Esophagus muscularis mucosa (tissue), 4 donors: ENCODE data around the gene SMIM1. TPM values are rescaled to one million over a fixed set of nuclear protein-coding genes. Genes with fewer than 3 reads are reported as not detected.

Experiments
- DNase-seq: peaks from one replicate; pipeline ENCODE4 v3.0.0-alpha.2; 2017; ENCODE audit errors: extremely low spot score
- H3K27ac ChIP-seq, 4 donors: fragments of 200-600 bp; sonication (generic); replicated peaks in 1 of 4; 1 replicate in 3 of 4; 2 replicates in 1 of 4; pipeline ENCODE4 v1.5.1; 2016 to 2019; ENCODE audit warnings: mild to moderate bottlenecking in 1 of 4
- H3K27me3 ChIP-seq, 4 donors: fragments of 200-600 bp; sonication (generic); one replicate each; pipeline versions ENCODE4 v1.5.1 to v1.6.0; 2016 to 2019
- H3K36me3 ChIP-seq, 4 donors: fragments of 200-600 bp; sonication (generic); one replicate each; pipeline ENCODE4 v1.5.1; 2016 to 2019
- H3K4me1 ChIP-seq, 4 donors: fragments of 200-600 bp; sonication (generic); one replicate each; pipeline ENCODE4 v1.5.1; 2016 to 2019
- H3K4me3 ChIP-seq, 4 donors: fragments of 200-600 bp; sonication (generic); 1 replicate in 2 of 4; 2 replicates in 2 of 4; pipeline ENCODE4 v1.5.1; 2016 to 2019; ENCODE audit warnings: mild to moderate bottlenecking in 4 of 4, moderate library complexity in 1 of 4
- H3K9me3 ChIP-seq, 4 donors: fragments of 200-600 bp; sonication (generic); 1 replicate in 3 of 4; 2 replicates in 1 of 4; pipeline ENCODE4 v1.5.1; 2016 to 2019
- CTCF ChIP-seq, 3 experiments: fragments of 200-600 bp in 2 of 3; fragments of 450-650 bp in 1 of 3; sonication (generic) in 2 of 3; IDR thresholded peaks; one replicate each; pipeline ENCODE4 v1.5.1; 2017 to 2019; ENCODE audit warnings: antibody characterized with exemption in 3 of 3, mild to moderate bottlenecking in 2 of 3, moderate library complexity in 1 of 3
- EP300 ChIP-seq: sonication (generic); formaldehyde crosslinking; IDR thresholded peaks from one replicate; pipeline ENCODE4 v1.6.1; 2017; ENCODE audit warnings: antibody characterized with exemption
- POLR2A ChIP-seq: fragments of 450-650 bp; IDR thresholded peaks from one replicate; pipeline ENCODE4 v1.6.1; 2017; ENCODE audit warnings: antibody characterized with exemption, moderate library complexity, mild to moderate bottlenecking, low read depth
- POLR2AphosphoS5 ChIP-seq, 2 donors: sonication (generic); formaldehyde crosslinking; IDR thresholded peaks; one replicate each; pipeline ENCODE4 v1.6.1; 2017; ENCODE audit warnings: antibody characterized with exemption in 2 of 2
- WGBS: methylation state at CpG from one replicate; pipeline ENCODE4 v1.1.5; 2018; 5-methylcytosine and 5-hydroxymethylcytosine counted together
- intact Hi-C: fragments of 100-400 bp; cut with DNase I; formaldehyde crosslinking; loops from one replicate; pipeline ENCODE4 v1.15.1; 2023
- small RNA-seq, 3 donors: library from RNA; depleted of rRNA; stranded (forward); fragments of <200 nt; gene quantifications; one replicate each; pipeline ENCODE3, GENCODE V24; 2016
- total RNA-seq, 4 donors: library from RNA; depleted of rRNA; stranded (reverse); fragments of >200 nt; gene quantifications; one replicate each; pipeline versions ENCODE4 v1.1.0 to v1.2.1, GENCODE V29; 2016

SMIM1 gene
- total RNA-seq, 4 donors from 2014 or later: 10.5 to 16.3 (median 13.3) TPM

- no peaks in the 10 kb centered on the region for H3K4me1 ChIP-seq
- no peak for TF ChIP-seq POLR2AphosphoS5 (IDR thresholded peaks at IDR 0.05)
- H3K9me3 ChIP-seq: no peaks in the 10 kb centered on the region
- no peak overlapping the region for H3K4me3 ChIP-seq
- no peaks in the 10 kb centered on the region for H3K27me3 ChIP-seq
- 91% methylated on average over 15 of the region's 15 CpGs for WGBS
- intact Hi-C loops: no loop called here
- H3K36me3 ChIP-seq: peaks cover 43 to 100% (median 83%) of the 10 kb centered on the region in 4 donors
- H3K27ac ChIP-seq: no peak overlapping the region
- no peak for DNase-seq
Observed at GRCh38 chr1:3821908-3822307, 49.4 kb downstream of the SMIM1 start.

GRCh38 chr1:3822421-3822820 lies 49.9 kb downstream of the SMIM1 start:
- H3K4me1 ChIP-seq: no peaks in the 10 kb centered on the region
- no peaks in the 10 kb centered on the region for H3K9me3 ChIP-seq
- H3K36me3 ChIP-seq: peaks cover 43 to 100% (median 87%) of the 10 kb centered on the region in 4 donors
- intact Hi-C loops: no loop called here
- H3K27ac ChIP-seq: no peak overlapping the region
- no peak overlapping the region for H3K4me3 ChIP-seq
- 78% methylated on average over 16 of the region's 16 CpGs for WGBS
- no peaks in the 10 kb centered on the region for H3K27me3 ChIP-seq
- TF ChIP-seq POLR2AphosphoS5 (IDR thresholded peaks at IDR 0.05): no peak
- no peak for TF ChIP-seq CTCF (IDR thresholded peaks at IDR 0.05)
- TF ChIP-seq POLR2A: no peak
- TF ChIP-seq EP300: no peak
- no peak for DNase-seq

DNA sequence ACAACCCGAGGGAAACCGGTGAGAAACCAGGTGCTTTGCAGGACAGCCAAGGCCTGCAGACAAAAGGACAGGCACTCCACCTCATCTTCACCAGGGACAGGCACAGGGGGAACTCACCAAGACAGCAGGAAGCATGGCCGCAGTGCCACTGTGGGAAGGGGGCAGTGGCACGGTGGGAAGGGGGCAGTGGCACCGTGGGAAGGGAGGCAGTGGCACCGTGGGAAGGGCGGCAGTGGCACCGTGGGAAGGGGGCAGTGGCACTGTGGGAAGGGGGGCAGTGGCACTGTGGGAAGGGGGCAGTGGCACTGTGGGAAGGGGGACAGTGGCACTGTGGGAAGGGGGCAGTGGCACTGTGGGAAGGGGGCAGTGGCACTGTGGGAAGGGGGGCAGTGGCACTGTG lies 52.1 kb downstream of the SMIM1 start:
- Histone ChIP-seq H3K4me1 (no peaks in the 10 kb centered on the region), H3K27ac (no peak overlapping the region), H3K9me3 (no peaks in the 10 kb centered on the region), H3K36me3 (peaks cover 63 to 100% (median 98%) of the 10 kb centered on the region in 4 donors), H3K4me3 (no peak overlapping the region), H3K27me3 (no peaks in the 10 kb centered on the region)
- no peak for TF ChIP-seq POLR2A
- no peak for TF ChIP-seq POLR2AphosphoS5 (IDR thresholded peaks at IDR 0.05)
- TF ChIP-seq CTCF (IDR thresholded peaks at IDR 0.05): no peak
- no peak for TF ChIP-seq EP300
- WGBS: 89% methylated on average over 8 of the region's 8 CpGs
- intact Hi-C loops: no loop called here
- no peak for DNase-seq

DNA sequence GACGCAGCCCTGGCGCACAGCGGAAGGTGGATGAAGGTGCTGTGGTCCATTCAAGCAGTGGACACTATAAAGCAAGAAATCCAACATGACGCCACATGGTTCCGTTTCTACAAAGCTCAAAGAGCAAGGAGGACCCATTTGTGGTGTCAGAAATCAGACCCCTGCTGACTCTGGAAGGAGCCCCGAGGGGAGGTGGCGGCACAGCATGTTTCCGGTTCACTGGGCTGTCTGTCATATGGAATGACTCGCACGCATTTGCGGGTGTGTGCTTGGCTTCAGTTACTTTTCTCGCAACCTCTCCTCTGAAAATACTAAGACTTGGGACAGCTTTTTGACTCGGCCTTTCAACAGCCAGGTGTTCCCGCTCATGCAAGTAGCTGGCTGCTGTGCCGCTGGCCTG lies 52.8 kb downstream of the SMIM1 start:
- TF ChIP-seq POLR2AphosphoS5 (IDR thresholded peaks at IDR 0.05) (no peak), EP300 (no peak), CTCF (IDR thresholded peaks at IDR 0.05) (no peak)
- H3K27ac ChIP-seq: no peak overlapping the region
- no peaks in the 10 kb centered on the region for H3K4me1 ChIP-seq
- H3K9me3 ChIP-seq: no peaks in the 10 kb centered on the region
- H3K36me3 ChIP-seq: peaks cover 67 to 100% (median 99%) of the 10 kb centered on the region in 4 donors
- no peaks in the 10 kb centered on the region for H3K27me3 ChIP-seq
- no peak overlapping the region for H3K4me3 ChIP-seq
- no peak for DNase-seq
- 70% methylated on average over 12 of the region's 15 CpGs for WGBS
- intact Hi-C loops: no loop called here

Small RNA genes within 50 kb of the gene (small RNA-seq; reads per million reads assigned to genes)
- 0 reads per million in 3 donors for gene RF02197
- gene RN7SL574P: 0 reads per million in 3 donors

Other genes starting within 250 kb of the SMIM1 start
- 10 to 100 TPM in 3 of 4 donors, 1 to 10 TPM in 1; 9.3 to 18.1 (median 12.7) TPM for gene MEGF6, start 161.2 kb upstream of the SMIM1 start, total RNA-seq
- gene TPRG1L, start 147.7 kb upstream of the SMIM1 start, total RNA-seq: 10 to 100 TPM; 36.8 to 55.3 (median 50.3) TPM
- gene WRAP73, start 122.6 kb upstream of the SMIM1 start, total RNA-seq: 10 to 100 TPM; 12.9 to 25.9 (median 15.7) TPM
- gene TP73, start 120.2 kb upstream of the SMIM1 start, total RNA-seq: not detected
- not detected for gene CCDC27, start 20.3 kb upstream of the SMIM1 start, total RNA-seq
- gene LRRC47, start 23.7 kb downstream of the SMIM1 start, total RNA-seq: 10 to 100 TPM; 34.1 to 51.6 (median 44.1) TPM
- 10 to 100 TPM; 42.7 to 84.2 (median 69.8) TPM for gene CEP104, start 84.5 kb downstream of the SMIM1 start, total RNA-seq
- gene DFFB, start 84.7 kb downstream of the SMIM1 start, total RNA-seq: 10 to 100 TPM in 1 of 4 donors, 1 to 10 TPM in 3; 5.0 to 13.4 (median 5.2) TPM
- gene C1orf174, start 127.5 kb downstream of the SMIM1 start, total RNA-seq: 10 to 100 TPM; 25.0 to 35.1 (median 27.6) TPM